Measurements from ENCODE around the gene SREK1. TPM values are rescaled to one million over a fixed set of nuclear protein-coding genes. Genes with fewer than 3 reads are reported as not detected.

The SREK1 gene
- total and polyA plus RNA-seq, 2 of the 8 experiments (the other 6 are each of a cell fraction or from before 2014, with no cell fraction given) = 10.6 to 40.4 TPM

DNA sequence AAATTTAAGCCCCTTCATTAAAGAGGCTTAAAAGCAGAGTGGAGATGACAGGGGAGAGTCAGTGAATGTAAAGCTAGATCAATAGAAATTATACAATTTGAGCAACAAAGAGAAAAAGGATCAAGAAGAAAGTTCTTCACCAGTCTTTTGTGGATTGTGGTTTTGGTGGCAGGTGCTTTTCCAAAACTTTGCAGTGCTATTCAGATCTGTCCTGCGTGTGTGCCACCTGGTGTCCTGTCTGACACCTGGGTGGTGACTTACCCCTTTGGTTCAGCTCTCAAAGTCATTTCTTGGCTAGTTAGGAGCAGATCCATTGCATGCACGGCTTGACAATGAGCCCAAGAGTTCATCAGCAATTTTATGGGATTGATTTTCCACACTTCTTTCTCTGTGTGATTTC lies 69.4 kb downstream of the SREK1 start:
- Histone ChIP-seq H3K27ac (ENCODE audit: low read depth, low read length) (no peak overlapping the region), H3K14ac (ENCODE audit: insufficient read length) (no peak overlapping the region), H2BK15ac (ENCODE audit: low read length) (no peak overlapping the region), H4K91ac (replicated peaks; ENCODE audit: insufficient read length, low read length) (no peak overlapping the region), H3K23ac (ENCODE audit: insufficient read length) (no peak overlapping the region), H3K56ac (replicated peaks; ENCODE audit: insufficient read length, low read depth, low read length) (no peak overlapping the region), H2AFZ (ENCODE audit: low read length) (no peak overlapping the region), H3K9me3 (ENCODE audit: insufficient read depth in 2 of 2, low read depth in 1 of 2, low read length in 1 of 2) (no peaks in the 10 kb centered on the region), H3K4me2 (ENCODE audit: insufficient read depth in 1 of 2, low read depth in 2 of 2, low read length in 2 of 2) (no peak overlapping the region), H4K8ac (ENCODE audit: extremely low read depth, insufficient read depth, low read length) (no peak overlapping the region), H3K79me2 (ENCODE audit: control insufficient read depth in 1 of 2, insufficient read depth in 2 of 2, low read length in 2 of 2) (no peaks in the 10 kb centered on the region), H2AK5ac (ENCODE audit: low read depth, low read length) (no peak overlapping the region), H3K4me1 (replicated peaks in 1 of 4; ENCODE audit: control insufficient read depth in 3 of 4, insufficient read depth in 4 of 4, low read length in 3 of 4) (no peaks in the 10 kb centered on the region), H3K36me3 (ENCODE audit: control insufficient read depth in 2 of 4, insufficient read depth in 4 of 4, low read length in 3 of 4) (no peaks in the 10 kb centered on the region), H2BK12ac (ENCODE audit: low read depth, low read length) (no peak overlapping the region), H3K23me2 (ENCODE audit: low read depth, low read length) (no peaks in the 10 kb centered on the region), H2BK120ac (replicated peaks; ENCODE audit: low read depth, low read length) (no peak overlapping the region), H3K27me3 (replicated peaks in 1 of 4; ENCODE audit: control insufficient read depth in 3 of 4, extremely low read depth in 1 of 4, insufficient read depth in 3 of 4, low read length in 3 of 4) (no peaks in the 10 kb centered on the region), H3K4ac (replicated peaks; ENCODE audit: insufficient read length, low read depth, low read length) (no peak overlapping the region), H4K20me1 (replicated peaks in 1 of 2; ENCODE audit: control insufficient read depth in 1 of 2, insufficient read depth in 2 of 2, low read length in 2 of 2) (no peaks in the 10 kb centered on the region), H2BK20ac (ENCODE audit: low read length) (no peak overlapping the region), H3K9ac (replicated peaks in 1 of 4; ENCODE audit: extremely low read depth in 1 of 4, low read depth in 3 of 4, low read length in 3 of 4) (no peak overlapping the region), H3K4me3 (ENCODE audit: extremely low read depth in 1 of 4, insufficient read depth in 2 of 4, low read depth in 3 of 4, low read length in 4 of 4) (no peak overlapping the region), H2BK5ac (ENCODE audit: low read depth, low read length) (no peak overlapping the region), H3K18ac (ENCODE audit: extremely low read depth, low read length) (no peak overlapping the region), H3K79me1 (ENCODE audit: low read depth, low read length) (no peaks in the 10 kb centered on the region), H4K5ac (ENCODE audit: insufficient read length, low read depth, low read length) (no peak overlapping the region)
- TF ChIP-seq KDM1A (IDR thresholded peaks at IDR 0.05; ENCODE audit: borderline replicate concordance, low read length) (no peak), ZNF274 (IDR thresholded peaks at IDR 0.05; ENCODE audit: borderline replicate concordance, extremely low read depth, low read length) (no peak), TEAD4 (IDR thresholded peaks at IDR 0.05; ENCODE audit: low read depth, low read length) (no peak), ATF2 (IDR thresholded peaks at IDR 0.05; ENCODE audit: low read length) (no peak), BACH1 (IDR thresholded peaks at IDR 0.05; ENCODE audit: low read length) (no peak), SUZ12 (IDR thresholded peaks at IDR 0.05; ENCODE audit: low read length) (no peak), SP4 (IDR thresholded peaks at IDR 0.05; ENCODE audit: low read length) (no peak)
- ChIA-PET CTCF (ENCODE audit: partially characterized antibody) (interaction anchor here (0.5 to 1.2 kb wide), 2 partner anchors 11 to 1142 kb away, joined by 3 read pairs; no protein-coding TSS in a partner anchor), POLR2A (ENCODE audit: partially characterized antibody) (no interaction called here)
- 82% methylated on average over 2 of the region's 2 CpGs; no CpG with 5 or more reads in 1 of the 2 experiments for WGBS, 2 experiments (ENCODE audit: extremely low coverage in 1 of 2, insufficient coverage in 1 of 2, insufficient read length in 1 of 2, insufficient replicate concordance in 2 of 2, low coverage in 1 of 2, low lambda C conversion rate in 2 of 2, missing lambda C conversion rate in 1 of 2)
- FAIRE-seq (no peak), DNase-seq (ENCODE audit: low read depth in 1 of 2, low spot score in 2 of 2) (no peak)
